ENCODE data around the gene MAPKAPK2. TPM values are rescaled to one million over a fixed set of nuclear protein-coding genes. Genes with fewer than 3 reads are reported as not detected.

Gene MAPKAPK2
- total RNA-seq, 1 experiment from 2014 or later, result 54.9 TPM

GRCh38 chr1:206686478-206687249 lies 2.0 kb downstream of the MAPKAPK2 start:
- no peak for ATAC-seq
- no peak overlapping the region for H3K27ac Mint-ChIP-seq
- peaks cover 48% of the 10 kb centered on the region for H3K27me3 Mint-ChIP-seq (ENCODE audit: low read depth)
- no peaks in the 10 kb centered on the region for H3K9me3 Mint-ChIP-seq
- H3K4me3 Mint-ChIP-seq, result peak overlapping the region; percentile 85
- CTCF ChIA-PET, result interaction anchor here (1.3 kb wide), 1 partner anchor 226 kb away, joined by 5 read pairs; no protein-coding TSS in a partner anchor
- H3K36me3 Mint-ChIP-seq, result no peaks in the 10 kb centered on the region
- no peak for DNase-seq (ENCODE audit: low spot score)
- POLR2A ChIA-PET, result no interaction called here
- TF ChIP-seq USF2 (CRISPR knock-in tag; IDR thresholded peaks at IDR 0.05) (no peak), ZBTB21 (CRISPR knock-in tag; IDR thresholded peaks at IDR 0.05; ENCODE audit: borderline replicate concordance) (no peak)
- H3K4me1 Mint-ChIP-seq, result peaks cover 51% of the 10 kb centered on the region

GRCh38 chr1:206687251-206687914 lies 2.7 kb downstream of the MAPKAPK2 start:
- Mint-ChIP-seq H3K9me3 (no peaks in the 10 kb centered on the region), H3K4me1 (peaks cover 58% of the 10 kb centered on the region), H3K4me3 (peak overlapping the region; percentile 85), H3K27ac (no peak overlapping the region; the same call in 1 of the 2 replicates), H3K27me3 (ENCODE audit: low read depth) (peaks cover 44% of the 10 kb centered on the region), H3K36me3 (no peaks in the 10 kb centered on the region)
- no peak for TF ChIP-seq TEAD1 (CRISPR knock-in tag; IDR thresholded peaks at IDR 0.05)
- no peak for TF ChIP-seq CTCF (IDR thresholded peaks at IDR 0.05)
- TF ChIP-seq CREM (CRISPR knock-in tag; IDR thresholded peaks at IDR 0.05), result no peak
- ChIA-PET POLR2A (interaction anchor here (0.5 to 1.0 kb wide), 2 partner anchors 52 to 62 kb away, joined by 3 read pairs; partner anchors contain the start of gene DYRK3), CTCF (interaction anchor here (0.5 to 4.2 kb wide), 16 partner anchors 15 to 345 kb away, joined by 3 to 24 read pairs (median 4); partner anchors contain the start of genes C1orf116, DYRK3 and EIF2D)
- no peak for ATAC-seq
- no peak for DNase-seq (ENCODE audit: low spot score)

GRCh38 chr1:206687915-206688442 lies 3.3 kb downstream of the MAPKAPK2 start:
- DNase-seq (ENCODE audit: low spot score) (peak; percentile 38), ATAC-seq (peak; percentile 77)
- TF ChIP-seq ETV6 (CRISPR knock-in tag; IDR thresholded peaks at IDR 0.05) (peak; percentile 75), ZNF423 (CRISPR knock-in tag; IDR thresholded peaks at IDR 0.05) (peak; percentile 71), IRF1 (CRISPR knock-in tag; IDR thresholded peaks at IDR 0.05) (no peak), CREM (CRISPR knock-in tag; IDR thresholded peaks at IDR 0.05) (no peak), MAX (CRISPR knock-in tag; IDR thresholded peaks at IDR 0.05) (0 out of 2 replicates have a peak, but pooled peaks have one; percentile 35), SP1 (CRISPR knock-in tag; conservative IDR thresholded peaks at IDR 0.05) (peak; percentile 49), NR2C2 (CRISPR knock-in tag; IDR thresholded peaks at IDR 0.05) (no peak), SMAD3 (CRISPR knock-in tag; IDR thresholded peaks at IDR 0.05; ENCODE audit: borderline replicate concordance) (no peak), NFE2L1 (CRISPR knock-in tag; IDR thresholded peaks at IDR 0.05) (0 out of 2 replicates have a peak, but pooled peaks have one; percentile 47)
- H3K27me3 Mint-ChIP-seq (ENCODE audit: low read depth), result peaks cover 38% of the 10 kb centered on the region
- peak overlapping the region; percentile 39 for H3K4me3 Mint-ChIP-seq
- peaks cover 61% of the 10 kb centered on the region for H3K4me1 Mint-ChIP-seq
- POLR2A ChIA-PET, result interaction anchor here (0.5 to 1.0 kb wide), 2 partner anchors 52 to 62 kb away, joined by 3 read pairs; partner anchors contain the start of gene DYRK3
- no peaks in the 10 kb centered on the region for H3K9me3 Mint-ChIP-seq
- CTCF ChIA-PET, result interaction anchor here (0.5 to 4.2 kb wide), 16 partner anchors 15 to 345 kb away, joined by 3 to 24 read pairs (median 4); partner anchors contain the start of genes C1orf116, DYRK3 and EIF2D
- peak overlapping the region; percentile 66 for H3K27ac Mint-ChIP-seq
- no peaks in the 10 kb centered on the region for H3K36me3 Mint-ChIP-seq
